SK-N-SH (cell line): ENCODE measurements around the gene CALCR. TPM values are rescaled to one million over a fixed set of nuclear protein-coding genes. Genes with fewer than 3 reads are reported as not detected.

Source experiments
- CTCF ChIA-PET: fragments of 300-600, 350-600 bp; formaldehyde crosslinking; extraction: SDS; loops from one replicate; lab custom pipeline; 2021; lab: Yijun Ruan, JAX
- POLR2A ChIA-PET: fragments of 350-600 bp; sonication (Branson Sonifier 250); formaldehyde crosslinking; extraction: SDS; loops from one replicate; lab custom pipeline; 2020; ENCODE audit warnings: antibody characterized with exemption, inconsistent platforms; lab: Yijun Ruan, JAX
- DNase-seq: peaks from one replicate; pipeline ENCODE4 v3.0.0; 2012
- H2AFZ ChIP-seq: fragments of 200-600 bp; sonication (generic); 2 replicates; pipeline ENCODE4 v1.8.1; 2016; ENCODE audit warnings: antibody characterized with exemption, mild to moderate bottlenecking, low read depth
- H3F3A ChIP-seq: fragments of 200-600 bp; sonication (generic); replicated peaks from 2 replicates; pipeline ENCODE3; 2016; ENCODE audit warnings: antibody characterized with exemption, mild to moderate bottlenecking; ENCODE audit not compliant: insufficient read depth
- H3K27ac ChIP-seq, 2 experiments: fragments of 200-500 bp in 1 of 2; fragments of 200-600 bp in 1 of 2; sonication (Bioruptor generic) in 1 of 2; sonication (generic), shearing (Covaris generic) in 1 of 2; 2 replicates each; pipeline versions ENCODE4 v1.5.1 to v1.6.1; 2014 to 2016; ENCODE audit warnings: low read depth in 2 of 2, inconsistent platforms in 1 of 2, low read length in 1 of 2, mild to moderate bottlenecking in 1 of 2, mixed read lengths in 1 of 2
- H3K27me3 ChIP-seq: fragments of 200-600 bp; sonication (generic), shearing (Covaris generic); 2 replicates; pipeline ENCODE4 v1.6.1; 2016; ENCODE audit warnings: mixed run types; ENCODE audit not compliant: insufficient read depth
- H3K36me3 ChIP-seq, 2 experiments: fragments of 200-500 bp in 1 of 2; fragments of 200-600 bp in 1 of 2; sonication (Bioruptor generic) in 1 of 2; sonication (generic) in 1 of 2; replicated peaks in 1 of 2; 2 replicates each; pipeline versions ENCODE3 to v1.5.1; 2014 to 2016; ENCODE audit warnings: low read length in 1 of 2, mild to moderate bottlenecking in 1 of 2; ENCODE audit not compliant: insufficient read depth in 2 of 2, control insufficient read depth in 1 of 2
- H3K4me1 ChIP-seq, 2 experiments: fragments of 200-500 bp in 1 of 2; fragments of 200-600 bp in 1 of 2; sonication (Bioruptor generic) in 1 of 2; sonication (generic), shearing (Covaris generic) in 1 of 2; 2 replicates each; pipeline versions ENCODE4 v1.5.1 to v1.6.1; 2014 to 2016; ENCODE audit warnings: low read depth in 1 of 2, low read length in 1 of 2, mixed run types in 1 of 2; ENCODE audit not compliant: insufficient read depth in 2 of 2, control insufficient read depth in 1 of 2
- H3K4me2 ChIP-seq: fragments of 200-600 bp; sonication (generic), shearing (Covaris generic); 2 replicates; pipeline ENCODE4 v1.6.1; 2017; ENCODE audit warnings: mixed run types
- H3K4me3 ChIP-seq, 2 experiments: fragments of 200-500 bp in 1 of 2; fragments of 200-600 bp in 1 of 2; sonication (Bioruptor generic) in 1 of 2; sonication (generic), shearing (Covaris generic) in 1 of 2; 2 replicates each; pipeline versions ENCODE4 v1.5.1 to v1.8.1; 2014 to 2016; ENCODE audit warnings: low read depth in 2 of 2, inconsistent platforms in 1 of 2, low read length in 1 of 2, mild to moderate bottlenecking in 1 of 2, mixed read lengths in 1 of 2, moderate library complexity in 1 of 2
- H3K79me2 ChIP-seq: fragments of 200-600 bp; sonication (generic); 2 replicates; pipeline ENCODE4 v1.8.1; 2017; ENCODE audit warnings: mild to moderate bottlenecking; ENCODE audit not compliant: insufficient read depth
- H3K9ac ChIP-seq: fragments of 200-600 bp; sonication (generic); 2 replicates; pipeline ENCODE4 v1.6.1; 2017; ENCODE audit warnings: mixed run types
- H3K9me2 ChIP-seq: fragments of 200-600 bp; sonication (generic); 2 replicates; pipeline ENCODE4 v1.6.1; 2017; ENCODE audit warnings: mixed run types
- H3K9me3 ChIP-seq: fragments of 200-600 bp; sonication (generic); 2 replicates; pipeline ENCODE4 v1.6.1; 2017; ENCODE audit warnings: mixed run types, mild to moderate bottlenecking, moderate library complexity
- H4K20me1 ChIP-seq: fragments of 200-600 bp; sonication (generic); 2 replicates; pipeline ENCODE4 v1.6.1; 2017; ENCODE audit warnings: mild to moderate bottlenecking, mixed run types; ENCODE audit not compliant: insufficient read depth
- CTCF ChIP-seq: fragments of 200-600 bp; sonication (generic); IDR thresholded peaks from 2 replicates; pipeline ENCODE4 v1.6.1; 2017; ENCODE audit warnings: antibody characterized with exemption, mild to moderate bottlenecking, moderate library complexity
- FOSL2 ChIP-seq: IDR thresholded peaks from 2 replicates; pipeline ENCODE4 v1.4.0; 2012; ENCODE audit warnings: low read depth, mild to moderate bottlenecking, moderate library complexity, borderline replicate concordance
- FOXM1 ChIP-seq: IDR thresholded peaks from 2 replicates; pipeline ENCODE4 v1.4.0; 2012; ENCODE audit warnings: low read depth, mild to moderate bottlenecking
- POLR2AphosphoS5 ChIP-seq: IDR thresholded peaks from 2 replicates; pipeline ENCODE4 v1.6.1; 2012; ENCODE audit warnings: low read depth, low read length
- RAD21 ChIP-seq: IDR thresholded peaks from 2 replicates; pipeline ENCODE4 v1.6.1; 2012; ENCODE audit warnings: mild to moderate bottlenecking, low read length
- SMC3 ChIP-seq: IDR thresholded peaks from 2 replicates; pipeline ENCODE4 v1.6.1; 2012; ENCODE audit warnings: low read depth, low read length, improper control_type of control experiment
- USF1 ChIP-seq: IDR thresholded peaks from 2 replicates; pipeline ENCODE4 v1.4.0; 2012; ENCODE audit warnings: low read depth, borderline replicate concordance
- WGBS: methylation state at CpG from one replicate; pipeline ENCODE4 v1.1.6; 2017; ENCODE audit warnings: low lambda C conversion rate; 5-methylcytosine and 5-hydroxymethylcytosine counted together
- polyA plus RNA-seq, 3 experiments: library from polyadenylated mRNA; depleted of rRNA; stranded (reverse); fragments of >200 nt; gene quantifications; 2 replicates each; pipeline ENCODE4 v1.2.3, GENCODE V29; 2012
- TF ChIP-seq, protein P1 (sequence below): IDR thresholded peaks from 2 replicates; pipeline ENCODE4 v1.6.1; 2012; ENCODE audit warnings: mild to moderate bottlenecking, low read depth, low read length, moderate library complexity
- TF ChIP-seq, protein P2 (sequence below): IDR thresholded peaks from 2 replicates; pipeline ENCODE4 v1.4.0; 2012; ENCODE audit warnings: low read depth, borderline replicate concordance

Gene CALCR
- polyA plus RNA-seq, 1 of the 3 experiments (the other 2 are of a cell fraction) = 0.12 TPM

DNA sequence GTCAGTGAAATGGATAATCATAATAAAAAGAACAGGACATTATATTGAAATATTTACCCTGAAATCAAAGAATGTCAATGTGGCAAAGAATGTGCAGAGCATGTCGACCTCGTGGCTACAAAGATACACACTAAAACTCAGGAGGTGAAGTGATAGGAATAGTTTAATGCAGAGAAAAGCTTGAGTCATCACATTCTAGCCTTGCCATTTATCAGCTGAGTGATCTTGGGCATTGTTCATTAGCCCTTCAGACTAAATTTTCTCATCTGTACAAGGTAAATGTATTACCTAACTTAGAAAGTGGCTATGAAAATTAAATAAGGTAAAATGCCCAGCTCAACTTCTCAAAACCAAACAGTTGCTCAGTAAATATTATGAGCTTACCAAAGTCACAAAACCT lies 22.6 kb downstream of the CALCR start:
- ChIA-PET CTCF (interaction anchor here (0.8 to 6.6 kb wide), 19 partner anchors 10 to 324 kb away, joined by 3 to 88 read pairs (median 6); partner anchors contain the start of gene CALCR), POLR2A (no interaction called here)
- no peaks in the 10 kb centered on the region for H3K9me2 ChIP-seq
- 38% methylated on average over 2 of the region's 2 CpGs for WGBS
- H3K79me2 ChIP-seq = no peaks in the 10 kb centered on the region
- H3F3A ChIP-seq = no peaks in the 10 kb centered on the region
- H3K27me3 ChIP-seq = no peaks in the 10 kb centered on the region
- H3K9ac ChIP-seq = no peak overlapping the region
- H3K4me2 ChIP-seq = no peak overlapping the region
- no peak overlapping the region for H2AFZ ChIP-seq
- no peaks in the 10 kb centered on the region for H4K20me1 ChIP-seq
- no peaks in the 10 kb centered on the region for H3K9me3 ChIP-seq
- no peaks in the 10 kb centered on the region for H3K36me3 ChIP-seq
- TF ChIP-seq FOXM1 = no peak
- TF ChIP-seq, protein P1, sequence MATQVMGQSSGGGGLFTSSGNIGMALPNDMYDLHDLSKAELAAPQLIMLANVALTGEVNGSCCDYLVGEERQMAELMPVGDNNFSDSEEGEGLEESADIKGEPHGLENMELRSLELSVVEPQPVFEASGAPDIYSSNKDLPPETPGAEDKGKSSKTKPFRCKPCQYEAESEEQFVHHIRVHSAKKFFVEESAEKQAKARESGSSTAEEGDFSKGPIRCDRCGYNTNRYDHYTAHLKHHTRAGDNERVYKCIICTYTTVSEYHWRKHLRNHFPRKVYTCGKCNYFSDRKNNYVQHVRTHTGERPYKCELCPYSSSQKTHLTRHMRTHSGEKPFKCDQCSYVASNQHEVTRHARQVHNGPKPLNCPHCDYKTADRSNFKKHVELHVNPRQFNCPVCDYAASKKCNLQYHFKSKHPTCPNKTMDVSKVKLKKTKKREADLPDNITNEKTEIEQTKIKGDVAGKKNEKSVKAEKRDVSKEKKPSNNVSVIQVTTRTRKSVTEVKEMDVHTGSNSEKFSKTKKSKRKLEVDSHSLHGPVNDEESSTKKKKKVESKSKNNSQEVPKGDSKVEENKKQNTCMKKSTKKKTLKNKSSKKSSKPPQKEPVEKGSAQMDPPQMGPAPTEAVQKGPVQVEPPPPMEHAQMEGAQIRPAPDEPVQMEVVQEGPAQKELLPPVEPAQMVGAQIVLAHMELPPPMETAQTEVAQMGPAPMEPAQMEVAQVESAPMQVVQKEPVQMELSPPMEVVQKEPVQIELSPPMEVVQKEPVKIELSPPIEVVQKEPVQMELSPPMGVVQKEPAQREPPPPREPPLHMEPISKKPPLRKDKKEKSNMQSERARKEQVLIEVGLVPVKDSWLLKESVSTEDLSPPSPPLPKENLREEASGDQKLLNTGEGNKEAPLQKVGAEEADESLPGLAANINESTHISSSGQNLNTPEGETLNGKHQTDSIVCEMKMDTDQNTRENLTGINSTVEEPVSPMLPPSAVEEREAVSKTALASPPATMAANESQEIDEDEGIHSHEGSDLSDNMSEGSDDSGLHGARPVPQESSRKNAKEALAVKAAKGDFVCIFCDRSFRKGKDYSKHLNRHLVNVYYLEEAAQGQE = no peak
- H3K27ac ChIP-seq = no peak overlapping the region
- H3K4me3 ChIP-seq = no peak overlapping the region
- no peak for DNase-seq
- H3K4me1 ChIP-seq = no peaks in the 10 kb centered on the region

- CTCF ChIA-PET = interaction anchor here (0.6 to 6.6 kb wide), 37 partner anchors 8 to 1822 kb away, joined by 3 to 88 read pairs (median 4); partner anchors contain the start of gene CALCR
- Histone ChIP-seq H3K4me1 (no peaks in the 10 kb centered on the region), H3K79me2 (no peaks in the 10 kb centered on the region), H3K4me3 (no peak overlapping the region; a peak in 1 of 4 replicates), H3F3A (no peaks in the 10 kb centered on the region), H4K20me1 (no peaks in the 10 kb centered on the region), H3K9me2 (no peaks in the 10 kb centered on the region), H3K9ac (no peak overlapping the region), H3K9me3 (no peaks in the 10 kb centered on the region), H2AFZ (no peak overlapping the region)
- POLR2A ChIA-PET = no interaction called here
- 13% methylated on average over 6 of the region's 6 CpGs for WGBS
- TF ChIP-seq, protein P2, sequence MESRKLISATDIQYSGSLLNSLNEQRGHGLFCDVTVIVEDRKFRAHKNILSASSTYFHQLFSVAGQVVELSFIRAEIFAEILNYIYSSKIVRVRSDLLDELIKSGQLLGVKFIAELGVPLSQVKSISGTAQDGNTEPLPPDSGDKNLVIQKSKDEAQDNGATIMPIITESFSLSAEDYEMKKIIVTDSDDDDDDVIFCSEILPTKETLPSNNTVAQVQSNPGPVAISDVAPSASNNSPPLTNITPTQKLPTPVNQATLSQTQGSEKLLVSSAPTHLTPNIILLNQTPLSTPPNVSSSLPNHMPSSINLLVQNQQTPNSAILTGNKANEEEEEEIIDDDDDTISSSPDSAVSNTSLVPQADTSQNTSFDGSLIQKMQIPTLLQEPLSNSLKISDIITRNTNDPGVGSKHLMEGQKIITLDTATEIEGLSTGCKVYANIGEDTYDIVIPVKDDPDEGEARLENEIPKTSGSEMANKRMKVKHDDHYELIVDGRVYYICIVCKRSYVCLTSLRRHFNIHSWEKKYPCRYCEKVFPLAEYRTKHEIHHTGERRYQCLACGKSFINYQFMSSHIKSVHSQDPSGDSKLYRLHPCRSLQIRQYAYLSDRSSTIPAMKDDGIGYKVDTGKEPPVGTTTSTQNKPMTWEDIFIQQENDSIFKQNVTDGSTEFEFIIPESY = no peak
- TF ChIP-seq RAD21 (peak; percentile 73), SMC3 (peak; percentile 63), CTCF (peak; percentile 88), POLR2AphosphoS5 (no peak), FOSL2 (no peak), USF1 (no peak)
- TF ChIP-seq, all 33 proteins: peak for 3
- Histone ChIP-seq H3K36me3 (no peaks in the 10 kb centered on the region), H3K27ac (no peak overlapping the region), H3K27me3 (no peaks in the 10 kb centered on the region), H3K4me2 (no peak overlapping the region)
- DNase-seq = no peak
Observed at GRCh38 chr7:93551063-93551895, 23.2 kb downstream of the CALCR start.
